Kasumi-1 (cell line): ENCODE measurements around the gene VRK2.

Experiments used
- DNase-seq, 2 experiments: peaks; one replicate each; lab custom pipeline; 2025; lab: John Stamatoyannopoulos, UW

VRK2 gene

GRCh38 chr2:58046585-58047372 lies at the start of gene VRK2:
VRK2 (plus strand) TSS chr2:58046806; CDS start chr2:58048832, 2,026 bp downstream.
- peak; percentile 90 to 92 for DNase-seq

- DNase-seq, result no peak
Measured at GRCh38 chr2:58006256-58006951, 40.2 kb upstream of the VRK2 start.

GRCh38 chr2:58006952-58007284 lies 39.7 kb upstream of the VRK2 start:
- no peak for DNase-seq

- no peak for DNase-seq
Measured at GRCh38 chr2:58010599-58010998, 36.0 kb upstream of the VRK2 start.

GRCh38 chr2:58019229-58019628 lies 27.4 kb upstream of the VRK2 start:
- DNase-seq, result no peak

- no peak for DNase-seq
Measured at GRCh38 chr2:58025150-58025933, 21.3 kb upstream of the VRK2 start.

- no peak for DNase-seq
Measured at GRCh38 chr2:58027029-58027428, 19.6 kb upstream of the VRK2 start.

- no peak for DNase-seq
Measured at GRCh38 chr2:58030771-58031170, 15.8 kb upstream of the VRK2 start.

- DNase-seq, result peak; percentile 55 to 73
Measured at GRCh38 chr2:58032016-58032763, 14.4 kb upstream of the VRK2 start.

GRCh38 chr2:58032764-58033080 lies 13.9 kb upstream of the VRK2 start:
- no peak for DNase-seq

- DNase-seq, result no peak
Measured at GRCh38 chr2:58033530-58033929, 13.1 kb upstream of the VRK2 start.

GRCh38 chr2:58035352-58035751 lies 11.3 kb upstream of the VRK2 start:
- no peak for DNase-seq

GRCh38 chr2:58039170-58039611 lies 7.4 kb upstream of the VRK2 start:
- DNase-seq, result peak; percentile 86 to 92

GRCh38 chr2:58042486-58042970 lies 4.1 kb upstream of the VRK2 start:
- DNase-seq, result no peak

- DNase-seq, result no peak
Measured at GRCh38 chr2:58044145-58044544, 2.5 kb upstream of the VRK2 start.

- DNase-seq, result peak in 1 of 2 experiments; percentile 5
Measured at GRCh38 chr2:58045580-58046334, 849 bp upstream of the VRK2 start.

GRCh38 chr2:58046335-58046584 lies 346 bp upstream of the VRK2 start:
- DNase-seq, result no peak

- peak in 1 of 2 experiments; percentile 83 for DNase-seq
Measured at GRCh38 chr2:58047373-58047935, 848 bp downstream of the VRK2 start.

GRCh38 chr2:58047961-58048360 lies 1.4 kb downstream of the VRK2 start:
- DNase-seq, result no peak

- no peak for DNase-seq
Measured at GRCh38 chr2:58051445-58051844, 4.8 kb downstream of the VRK2 start.

- DNase-seq, result no peak
Measured at GRCh38 chr2:58052978-58053377, 6.4 kb downstream of the VRK2 start.
